Vagina (tissue), 2 donors: ENCODE results near the gene RGS10.

Experiments used
- CTCF ChIP-seq, 3 experiments: fragments of 450-650 bp in 2 of 3; fragments of 200-600 bp in 1 of 3; sonication (generic) in 1 of 3; IDR thresholded peaks; one replicate each; pipeline ENCODE4 v1.5.1; 2017 to 2019; ENCODE audit warnings: antibody characterized with exemption in 3 of 3, mild to moderate bottlenecking in 2 of 3, moderate library complexity in 2 of 3
- POLR2A ChIP-seq, 2 donors: fragments of 450-650 bp; IDR thresholded peaks; one replicate each; pipeline ENCODE4 v1.6.1; 2017; ENCODE audit warnings: antibody characterized with exemption in 2 of 2, mild to moderate bottlenecking in 2 of 2, moderate library complexity in 2 of 2
- POLR2AphosphoS5 ChIP-seq, 2 donors: sonication (generic); formaldehyde crosslinking; IDR thresholded peaks; one replicate each; pipeline ENCODE4 v1.9.0; 2017; ENCODE audit warnings: antibody characterized with exemption in 2 of 2, mild to moderate bottlenecking in 2 of 2, low read depth in 1 of 2; ENCODE audit not compliant: insufficient read depth in 1 of 2

- TF ChIP-seq CTCF (IDR thresholded peaks at IDR 0.05) (no peak), POLR2AphosphoS5 (IDR thresholded peaks at IDR 0.05; ENCODE audit: insufficient read depth in 1 of 2, low read depth in 1 of 2) (no peak), POLR2A (IDR thresholded peaks at IDR 0.05) (no peak)
Observed at GRCh38 chr10:119539359-119539825, 3.1 kb downstream of the RGS10 start.
